Measurements from ENCODE around the gene UBE2L6.

Gene UBE2L6

DNA sequence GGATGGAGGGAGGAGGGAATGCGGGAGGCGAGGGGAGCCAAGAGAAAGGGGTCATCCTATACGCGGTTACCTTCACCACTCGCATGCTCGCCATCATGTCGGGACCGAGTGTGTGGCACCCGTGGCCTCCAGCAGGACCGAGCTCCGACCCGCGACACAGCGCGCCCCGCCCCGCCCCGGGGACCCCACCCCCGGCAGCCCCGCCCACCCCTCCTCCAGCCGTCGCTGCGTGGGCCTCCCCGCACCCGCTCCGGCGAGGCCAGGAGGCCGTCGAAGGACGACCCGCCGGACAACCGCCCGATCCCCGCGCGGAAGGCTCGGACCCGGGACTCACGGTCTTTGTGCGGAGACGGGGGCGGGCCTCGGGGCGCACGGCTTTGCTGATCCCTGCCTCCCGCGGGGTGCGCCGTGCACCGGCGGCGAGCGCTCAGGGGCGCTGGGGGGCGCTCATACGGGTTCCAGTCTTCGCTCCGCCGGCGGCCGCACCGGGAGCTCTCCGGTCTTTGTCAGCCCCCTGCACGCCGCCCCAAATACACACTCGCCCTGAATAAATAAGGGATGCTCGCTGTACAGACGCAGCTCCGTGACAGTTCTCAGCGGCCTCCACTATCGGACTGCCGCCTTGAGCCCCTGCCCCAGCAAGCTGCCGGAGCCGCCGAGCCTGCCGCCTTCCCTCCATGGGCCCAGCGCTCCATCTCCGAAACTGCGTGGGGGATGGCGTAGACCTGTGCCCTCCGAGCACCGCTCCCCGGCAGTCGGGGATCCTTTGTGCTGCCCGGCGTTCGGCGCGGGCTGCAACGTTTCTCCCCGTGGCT, at the start of gene UBE2L6:
Gene UBE2L6 (minus strand): TSS at position 158 of the 815 bp plus-strand sequence. CDS start 61 bp downstream, at position 97.
- Histone ChIP-seq H2AFZ (ENCODE audit: low read depth, low read length, severe bottlenecking) (peak within 1 kb of the TSS; percentile 82), H3K9me2 (replicated peaks; ENCODE audit: insufficient read depth, low read length) (no peaks in the 10 kb centered on the region), H3K4me3 (ENCODE audit: insufficient read depth, low read length, poor library complexity, severe bottlenecking) (peak within 1 kb of the TSS; percentile 67), H3K27ac (ENCODE audit: low read depth, low read length) (0 out of 2 replicates have a peak within 1 kb of the TSS, but pooled peaks have one; percentile 24), H3K36me3 (ENCODE audit: low read length) (no peaks in the 10 kb centered on the region), H3K79me2 (ENCODE audit: insufficient read depth, low read length) (no peaks in the 10 kb centered on the region), H3K4me2 (ENCODE audit: low read depth, low read length, poor library complexity, severe bottlenecking) (peak within 1 kb of the TSS; percentile 62), H3K27me3 (ENCODE audit: low read length) (no peaks in the 10 kb centered on the region), H3K9me3 (ENCODE audit: insufficient read depth, low read length) (no peaks in the 10 kb centered on the region), H3F3A (ENCODE audit: insufficient read depth) (peaks cover 7% of the 10 kb centered on the region; the same call in 1 of the 2 replicates), H4K20me1 (ENCODE audit: low read depth, low read length) (no peaks in the 10 kb centered on the region), H3K9ac (ENCODE audit: low read length) (peak within 1 kb of the TSS; percentile 61)
- TF ChIP-seq, protein P1, sequence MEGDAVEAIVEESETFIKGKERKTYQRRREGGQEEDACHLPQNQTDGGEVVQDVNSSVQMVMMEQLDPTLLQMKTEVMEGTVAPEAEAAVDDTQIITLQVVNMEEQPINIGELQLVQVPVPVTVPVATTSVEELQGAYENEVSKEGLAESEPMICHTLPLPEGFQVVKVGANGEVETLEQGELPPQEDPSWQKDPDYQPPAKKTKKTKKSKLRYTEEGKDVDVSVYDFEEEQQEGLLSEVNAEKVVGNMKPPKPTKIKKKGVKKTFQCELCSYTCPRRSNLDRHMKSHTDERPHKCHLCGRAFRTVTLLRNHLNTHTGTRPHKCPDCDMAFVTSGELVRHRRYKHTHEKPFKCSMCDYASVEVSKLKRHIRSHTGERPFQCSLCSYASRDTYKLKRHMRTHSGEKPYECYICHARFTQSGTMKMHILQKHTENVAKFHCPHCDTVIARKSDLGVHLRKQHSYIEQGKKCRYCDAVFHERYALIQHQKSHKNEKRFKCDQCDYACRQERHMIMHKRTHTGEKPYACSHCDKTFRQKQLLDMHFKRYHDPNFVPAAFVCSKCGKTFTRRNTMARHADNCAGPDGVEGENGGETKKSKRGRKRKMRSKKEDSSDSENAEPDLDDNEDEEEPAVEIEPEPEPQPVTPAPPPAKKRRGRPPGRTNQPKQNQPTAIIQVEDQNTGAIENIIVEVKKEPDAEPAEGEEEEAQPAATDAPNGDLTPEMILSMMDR (IDR thresholded peaks at IDR 0.05; ENCODE audit: insufficient read depth, low read length, poor library complexity, severe bottlenecking) = peak; percentile 97
- no peak for TF ChIP-seq EZH2phosphoT487 (conservative IDR thresholded peaks at IDR 0.05; ENCODE audit: low read length)

- no peak overlapping the region for H3K27ac ChIP-seq (ENCODE audit: low read depth, low read length)
- H2AFZ ChIP-seq (ENCODE audit: low read depth, low read length, severe bottlenecking) = no peak overlapping the region
- peaks cover 9% of the 10 kb centered on the region; the same call in 1 of the 2 replicates for H3K9me3 ChIP-seq (ENCODE audit: insufficient read depth, low read length)
- no peaks in the 10 kb centered on the region for H3K36me3 ChIP-seq (ENCODE audit: low read length)
- no peak overlapping the region for H3K4me2 ChIP-seq (ENCODE audit: low read depth, low read length, poor library complexity, severe bottlenecking)
- H3K9ac ChIP-seq (ENCODE audit: low read length) = no peak overlapping the region
- no peaks in the 10 kb centered on the region for H3F3A ChIP-seq (ENCODE audit: insufficient read depth)
- no peak for TF ChIP-seq EZH2phosphoT487 (conservative IDR thresholded peaks at IDR 0.05; ENCODE audit: low read length)
- TF ChIP-seq, protein P1 (IDR thresholded peaks at IDR 0.05; ENCODE audit: insufficient read depth, low read length, poor library complexity, severe bottlenecking) = no peak
- no peaks in the 10 kb centered on the region for H3K9me2 ChIP-seq (replicated peaks; ENCODE audit: insufficient read depth, low read length)
- no peaks in the 10 kb centered on the region for H4K20me1 ChIP-seq (ENCODE audit: low read depth, low read length)
- H3K4me3 ChIP-seq (ENCODE audit: insufficient read depth, low read length, poor library complexity, severe bottlenecking) = no peak overlapping the region
- H3K27me3 ChIP-seq (ENCODE audit: low read length) = no peaks in the 10 kb centered on the region
- no peaks in the 10 kb centered on the region for H3K79me2 ChIP-seq (ENCODE audit: insufficient read depth, low read length)
Observed at GRCh38 chr11:57616595-57616994, 49.1 kb upstream of the UBE2L6 start.

DNA sequence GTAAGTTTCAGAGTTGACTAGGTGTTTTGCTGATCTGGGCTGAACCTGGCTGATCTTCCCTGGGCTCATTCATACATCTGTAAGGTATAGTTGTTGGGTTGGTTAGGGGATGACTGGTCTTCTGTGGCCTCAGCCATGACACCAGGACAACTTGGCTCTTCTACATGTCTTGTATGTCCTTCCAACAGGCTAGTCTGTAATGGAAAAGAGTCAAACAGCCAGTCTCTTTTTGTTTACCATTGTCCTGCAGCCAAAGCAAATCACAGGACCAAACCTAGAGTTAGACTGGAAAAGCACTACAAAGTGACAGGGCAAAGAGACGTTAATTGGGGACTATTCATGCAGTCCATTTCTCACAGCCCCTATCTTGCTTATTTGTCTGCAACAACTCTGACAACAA, 47.8 kb upstream of the UBE2L6 start:
- Histone ChIP-seq H3F3A (ENCODE audit: insufficient read depth) (no peaks in the 10 kb centered on the region), H3K9me2 (replicated peaks; ENCODE audit: insufficient read depth, low read length) (no peaks in the 10 kb centered on the region), H3K79me2 (ENCODE audit: insufficient read depth, low read length) (no peaks in the 10 kb centered on the region), H4K20me1 (ENCODE audit: low read depth, low read length) (no peaks in the 10 kb centered on the region), H2AFZ (ENCODE audit: low read depth, low read length, severe bottlenecking) (no peak overlapping the region), H3K4me3 (ENCODE audit: insufficient read depth, low read length, poor library complexity, severe bottlenecking) (no peak overlapping the region), H3K36me3 (ENCODE audit: low read length) (no peaks in the 10 kb centered on the region), H3K4me2 (ENCODE audit: low read depth, low read length, poor library complexity, severe bottlenecking) (no peak overlapping the region), H3K9me3 (ENCODE audit: insufficient read depth, low read length) (peaks cover 9% of the 10 kb centered on the region; the same call in 1 of the 2 replicates), H3K27me3 (ENCODE audit: low read length) (no peaks in the 10 kb centered on the region), H3K9ac (ENCODE audit: low read length) (no peak overlapping the region), H3K27ac (ENCODE audit: low read depth, low read length) (no peak overlapping the region)
- no peak for TF ChIP-seq EZH2phosphoT487 (conservative IDR thresholded peaks at IDR 0.05; ENCODE audit: low read length)
- TF ChIP-seq, protein P1 (IDR thresholded peaks at IDR 0.05; ENCODE audit: insufficient read depth, low read length, poor library complexity, severe bottlenecking) = no peak
